CD4-positive, alpha-beta T cell (primary cell): ENCODE data around the gene SFXN5. TPM values are rescaled to one million over a fixed set of nuclear protein-coding genes. Genes with fewer than 3 reads are reported as not detected.

Source experiments
- ATAC-seq: fragments of 200-7000 bp; cut with Tn5 transposase; one replicate; pipeline ENCODE4 v1.10.0; 2022; ENCODE audit warnings: mild to moderate bottlenecking; ENCODE audit not compliant: poor library complexity
- CTCF ChIA-PET: fragments of 350-600 bp; sonication (Branson Sonifier 250); formaldehyde crosslinking; loops from one replicate; lab custom pipeline; 2021; ENCODE audit warnings: antibody characterized with exemption, inconsistent platforms; lab: Charles Lee
- POLR2A ChIA-PET: fragments of 350-600 bp; sonication (Branson Sonifier 250); formaldehyde crosslinking; loops from one replicate; lab custom pipeline; 2021; ENCODE audit warnings: antibody characterized with exemption, inconsistent platforms; lab: Charles Lee
- DNase-seq, 14 experiments: peaks; one replicate each; pipeline ENCODE4 v3.0.0-alpha.2; 2013 to 2020; ENCODE audit warnings: mixed read lengths in 2 of 14
- H3K27ac ChIP-seq, 2 donors: one replicate each; pipeline versions ENCODE4 v1.5.1 to v1.7.0; 2013; ENCODE audit warnings: low read length in 2 of 2, low read depth in 1 of 2, mild to moderate bottlenecking in 1 of 2
- H3K27me3 ChIP-seq, 2 experiments: 1 replicate in 1 of 2; 2 replicates in 1 of 2; pipeline versions ENCODE4 v1.6.1 to v1.7.0; 2013; ENCODE audit warnings: low read length in 2 of 2, control low read depth in 1 of 2, mild to moderate bottlenecking in 1 of 2, moderate library complexity in 1 of 2; ENCODE audit not compliant: insufficient read depth in 2 of 2, control insufficient read depth in 1 of 2
- H3K36me3 ChIP-seq: one replicate; pipeline ENCODE4 v1.6.1; 2013; ENCODE audit warnings: low read length, control low read depth; ENCODE audit not compliant: insufficient read depth
- H3K4me1 ChIP-seq: one replicate; pipeline ENCODE4 v1.6.1; 2013; ENCODE audit warnings: low read length, control low read depth; ENCODE audit not compliant: insufficient read depth
- H3K4me3 ChIP-seq: one replicate; pipeline ENCODE4 v1.5.1; 2013; ENCODE audit warnings: mild to moderate bottlenecking, low read length, moderate library complexity
- H3K9me3 ChIP-seq, 2 experiments: 1 replicate in 1 of 2; 2 replicates in 1 of 2; pipeline versions ENCODE4 v1.6.1 to v1.7.0; 2013; ENCODE audit warnings: low read length in 2 of 2, mild to moderate bottlenecking in 2 of 2, control low read depth in 1 of 2, moderate library complexity in 1 of 2; ENCODE audit not compliant: control insufficient read depth in 1 of 2, insufficient read depth in 1 of 2
- H3K27ac Mint-ChIP-seq: one replicate; pipeline ENCODE4 v1.8.0; 2020; ENCODE audit warnings: mixed read lengths
- H3K27me3 Mint-ChIP-seq: one replicate; pipeline ENCODE4 v1.8.0; 2021; ENCODE audit warnings: mixed read lengths
- H3K36me3 Mint-ChIP-seq: one replicate; pipeline ENCODE4 v1.8.0; 2021; ENCODE audit warnings: low read depth, mixed read lengths
- H3K4me1 Mint-ChIP-seq: one replicate; pipeline ENCODE4 v1.8.0; 2021; ENCODE audit warnings: low read depth, mixed read lengths
- H3K4me3 Mint-ChIP-seq: one replicate; pipeline ENCODE4 v1.8.0; 2020; ENCODE audit warnings: mild to moderate bottlenecking, mixed read lengths
- H3K9me3 Mint-ChIP-seq: one replicate; pipeline ENCODE4 v1.8.0; 2020; ENCODE audit warnings: mixed read lengths
- intact Hi-C, 2 experiments: fragments of 100-400 bp; cut with DNase I in 1 of 2; cut with micrococcal nuclease in 1 of 2; formaldehyde crosslinking; loops; one replicate each; pipeline versions ENCODE4 v1.15.1 to v1.9.0; 2023 to 2025; cut with DNase I, micrococcal nuclease
- total RNA-seq, 174 experiments: library from RNA in 2 of 174; stranded (reverse) in 2 of 174; gene quantifications; one replicate each; pipeline ENCODE4 v1.2.3 and lab custom pipeline; 2021 to 2026
- TF ChIP-seq, protein P1 (sequence below): fragments of 200-600 bp; IDR thresholded peaks from one replicate; pipeline ENCODE4 v1.8.0; 2022; ENCODE audit warnings: antibody characterized with exemption, mild to moderate bottlenecking

Gene SFXN5
- total RNA-seq, 2 experiments from 2014 or later, result 5.1 to 5.4 TPM

DNA sequence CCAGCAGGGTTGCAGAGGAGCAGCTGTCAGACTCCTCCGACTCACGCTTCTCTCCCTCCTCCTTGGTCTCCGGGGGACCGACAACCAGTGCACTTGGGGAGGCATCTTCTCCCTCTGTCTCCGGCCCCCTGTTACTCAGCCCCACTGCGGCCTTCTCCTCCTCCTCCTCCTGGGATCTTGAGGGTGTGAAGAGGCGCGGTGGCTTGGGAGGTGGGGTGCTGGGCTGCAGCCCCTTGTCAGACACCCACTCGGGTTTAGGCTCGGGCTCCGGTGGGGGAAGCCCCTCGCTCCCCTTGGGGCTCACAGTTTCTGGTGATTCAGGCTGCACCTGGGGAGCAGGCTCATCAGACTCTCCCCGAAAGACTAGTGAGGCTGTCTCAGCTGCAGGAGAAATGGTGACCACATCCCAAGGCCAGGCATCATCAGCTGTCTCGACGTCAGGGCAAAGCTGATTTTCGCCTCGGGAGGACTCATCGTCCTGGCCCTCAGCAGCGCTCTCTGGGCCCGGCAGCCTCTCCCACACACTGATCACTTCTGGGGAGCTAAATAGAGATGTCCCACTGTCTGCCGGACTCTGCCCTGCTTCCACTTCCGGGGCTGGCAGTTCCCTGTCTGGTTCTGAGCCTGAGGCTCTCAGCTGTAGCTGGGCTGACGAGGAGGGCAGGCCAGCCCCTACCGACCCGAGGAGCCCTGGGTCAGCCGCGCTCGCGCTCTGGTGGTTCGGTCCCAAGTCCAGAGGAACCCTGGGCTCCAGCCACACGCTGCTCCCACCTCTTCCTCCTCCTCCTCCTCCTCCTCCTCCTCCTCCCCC is 9.0 kb upstream of the SFXN5 start:
- no peaks in the 10 kb centered on the region for H3K4me1 Mint-ChIP-seq
- no peaks in the 10 kb centered on the region for H3K27me3 ChIP-seq
- no peak for ATAC-seq
- no peak overlapping the region for H3K4me3 ChIP-seq
- H3K4me1 ChIP-seq, result no peaks in the 10 kb centered on the region
- no peaks in the 10 kb centered on the region for H3K36me3 ChIP-seq
- no peak for DNase-seq
- no peaks in the 10 kb centered on the region for H3K27me3 Mint-ChIP-seq
- ChIA-PET CTCF (interaction anchor here (2.0 kb wide), 1 partner anchor 97 kb away, joined by 6 read pairs; no protein-coding TSS in a partner anchor), POLR2A (interaction anchor here (1.5 kb wide), 1 partner anchor 9 kb away, joined by 3 read pairs; the partner anchor contains the start of gene SFXN5)
- H3K9me3 Mint-ChIP-seq, result no peaks in the 10 kb centered on the region
- H3K36me3 Mint-ChIP-seq, result no peaks in the 10 kb centered on the region
- H3K27ac ChIP-seq, result no peak overlapping the region
- H3K4me3 Mint-ChIP-seq, result no peak overlapping the region
- no peaks in the 10 kb centered on the region for H3K9me3 ChIP-seq
- intact Hi-C loops, result no loop called here
- no peak overlapping the region for H3K27ac Mint-ChIP-seq
- TF ChIP-seq, protein P1, sequence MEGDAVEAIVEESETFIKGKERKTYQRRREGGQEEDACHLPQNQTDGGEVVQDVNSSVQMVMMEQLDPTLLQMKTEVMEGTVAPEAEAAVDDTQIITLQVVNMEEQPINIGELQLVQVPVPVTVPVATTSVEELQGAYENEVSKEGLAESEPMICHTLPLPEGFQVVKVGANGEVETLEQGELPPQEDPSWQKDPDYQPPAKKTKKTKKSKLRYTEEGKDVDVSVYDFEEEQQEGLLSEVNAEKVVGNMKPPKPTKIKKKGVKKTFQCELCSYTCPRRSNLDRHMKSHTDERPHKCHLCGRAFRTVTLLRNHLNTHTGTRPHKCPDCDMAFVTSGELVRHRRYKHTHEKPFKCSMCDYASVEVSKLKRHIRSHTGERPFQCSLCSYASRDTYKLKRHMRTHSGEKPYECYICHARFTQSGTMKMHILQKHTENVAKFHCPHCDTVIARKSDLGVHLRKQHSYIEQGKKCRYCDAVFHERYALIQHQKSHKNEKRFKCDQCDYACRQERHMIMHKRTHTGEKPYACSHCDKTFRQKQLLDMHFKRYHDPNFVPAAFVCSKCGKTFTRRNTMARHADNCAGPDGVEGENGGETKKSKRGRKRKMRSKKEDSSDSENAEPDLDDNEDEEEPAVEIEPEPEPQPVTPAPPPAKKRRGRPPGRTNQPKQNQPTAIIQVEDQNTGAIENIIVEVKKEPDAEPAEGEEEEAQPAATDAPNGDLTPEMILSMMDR, result no peak

DNA sequence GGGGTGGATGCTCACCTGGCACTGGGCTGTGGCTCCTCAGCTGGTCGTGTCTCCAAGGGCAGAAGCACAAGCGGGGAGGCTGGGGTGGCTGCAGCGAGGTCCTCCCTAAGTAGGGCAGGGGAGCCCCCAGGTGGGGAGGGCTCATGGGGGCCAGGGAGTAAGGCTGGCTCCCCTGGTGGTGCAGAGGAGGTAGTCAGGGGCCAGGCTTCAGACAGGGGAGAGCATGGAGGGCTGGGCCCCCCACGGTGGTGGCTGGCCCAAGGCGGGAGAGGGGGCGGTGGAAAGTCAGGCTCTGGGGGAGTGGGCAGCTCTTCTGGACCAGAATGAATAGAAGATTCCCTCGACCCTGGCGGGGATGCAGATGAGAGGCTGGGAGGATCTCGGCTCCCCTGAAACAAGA is 8.1 kb upstream of the SFXN5 start:
- peaks cover 2% of the 10 kb centered on the region for H3K36me3 ChIP-seq
- H3K4me3 Mint-ChIP-seq, result no peak overlapping the region
- H3K4me1 ChIP-seq, result no peaks in the 10 kb centered on the region
- POLR2A ChIA-PET, result no interaction called here
- TF ChIP-seq, protein P1, result no peak
- no peaks in the 10 kb centered on the region for H3K27me3 Mint-ChIP-seq
- no peak overlapping the region for H3K27ac Mint-ChIP-seq
- no peaks in the 10 kb centered on the region for H3K27me3 ChIP-seq
- H3K9me3 ChIP-seq, result no peaks in the 10 kb centered on the region
- CTCF ChIA-PET, result no interaction called here
- H3K4me1 Mint-ChIP-seq, result no peaks in the 10 kb centered on the region
- H3K9me3 Mint-ChIP-seq, result no peaks in the 10 kb centered on the region
- H3K36me3 Mint-ChIP-seq, result no peaks in the 10 kb centered on the region
- no peak overlapping the region for H3K27ac ChIP-seq
- DNase-seq (no peak), ATAC-seq (no peak)
- intact Hi-C loops, result loop anchor here in 1 of 2 experiments (10.0 kb wide), 1 partner anchor 305 kb away; the partner anchor contains the start of gene ALMS1
- H3K4me3 ChIP-seq, result no peak overlapping the region

DNA sequence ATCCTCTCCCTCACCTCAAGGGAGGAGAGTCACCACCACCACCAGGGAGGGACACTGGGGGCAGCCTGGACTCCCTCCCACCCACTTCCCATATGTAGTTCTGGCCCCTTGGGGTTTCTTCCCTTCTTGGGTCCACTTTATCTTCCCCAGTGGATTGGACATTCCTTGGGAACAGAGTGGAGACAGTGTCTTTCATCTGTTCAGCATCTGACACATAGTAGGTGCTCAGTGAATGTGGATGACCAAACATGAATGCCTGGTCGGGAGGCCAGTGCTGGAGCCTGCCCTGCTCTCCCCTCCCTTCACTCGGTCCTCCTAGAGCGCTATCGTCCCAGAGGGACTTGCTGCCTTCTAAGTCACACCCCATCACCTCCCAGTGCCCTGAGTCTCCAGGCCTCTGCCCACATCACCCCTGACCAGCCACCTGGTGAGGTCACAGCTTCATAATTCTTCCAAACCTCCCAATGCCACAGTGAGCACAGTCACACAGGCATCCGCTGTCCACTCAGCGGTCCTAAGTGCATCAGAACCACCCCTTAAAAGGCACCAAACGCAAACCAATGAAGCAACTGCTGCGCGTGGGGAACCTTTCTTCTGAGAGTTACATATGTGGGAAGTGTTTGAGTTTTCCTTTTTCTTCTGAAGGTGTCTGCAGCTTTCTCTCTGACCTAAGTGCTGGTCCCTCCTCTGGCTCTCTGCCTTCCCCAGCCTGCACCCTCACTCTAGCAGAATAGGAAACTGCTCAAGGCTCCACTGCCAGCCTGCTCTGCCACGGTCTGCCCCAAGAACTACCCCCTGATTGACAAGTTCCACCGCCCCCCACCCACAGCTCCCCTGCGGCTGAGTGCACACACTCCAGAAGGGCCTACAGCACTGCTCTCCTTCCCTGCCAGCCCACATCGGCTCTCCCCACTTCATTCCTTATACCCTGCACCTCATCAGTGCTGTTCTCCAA is 7.2 kb upstream of the SFXN5 start:
- no peaks in the 10 kb centered on the region for H3K36me3 Mint-ChIP-seq
- no peak overlapping the region for H3K27ac Mint-ChIP-seq
- H3K9me3 Mint-ChIP-seq, result no peaks in the 10 kb centered on the region
- ChIA-PET POLR2A (no interaction called here), CTCF (no interaction called here)
- no peaks in the 10 kb centered on the region for H3K27me3 Mint-ChIP-seq
- TF ChIP-seq, protein P1, result no peak
- no peak for ATAC-seq
- Histone ChIP-seq H3K9me3 (no peaks in the 10 kb centered on the region), H3K36me3 (peaks cover 2% of the 10 kb centered on the region), H3K27ac (no peak overlapping the region), H3K4me3 (no peak overlapping the region), H3K27me3 (no peaks in the 10 kb centered on the region), H3K4me1 (no peaks in the 10 kb centered on the region)
- no peaks in the 10 kb centered on the region for H3K4me1 Mint-ChIP-seq
- intact Hi-C loops, result loop anchor here in 1 of 2 experiments (10.0 kb wide), 1 partner anchor 306 kb away; the partner anchor contains the start of gene ALMS1
- no peak for DNase-seq
- no peak overlapping the region for H3K4me3 Mint-ChIP-seq
